Stimulated activated CD4-positive, alpha-beta T cell treated with anti-CD3 and anti-CD28 coated beads, TNF-alpha, amount 100 ng/mL, for 48 hours (primary cell): Measurements from ENCODE around the gene VAPB.
A peak's percentile ranks its signal among the peaks of the same experiment; 100 is the strongest.
"Not testable (repeated sequence)": the region's sequence is repeated elsewhere in the genome, so short reads cannot be mapped to it uniquely, and the experiment has no call there.

Source experiments
- DNase-seq, 3 donors: peaks; one replicate each; pipeline ENCODE4 v3.0.0-alpha.2; 2020; ENCODE audit warnings: low read depth in 3 of 3

Gene VAPB

DNA sequence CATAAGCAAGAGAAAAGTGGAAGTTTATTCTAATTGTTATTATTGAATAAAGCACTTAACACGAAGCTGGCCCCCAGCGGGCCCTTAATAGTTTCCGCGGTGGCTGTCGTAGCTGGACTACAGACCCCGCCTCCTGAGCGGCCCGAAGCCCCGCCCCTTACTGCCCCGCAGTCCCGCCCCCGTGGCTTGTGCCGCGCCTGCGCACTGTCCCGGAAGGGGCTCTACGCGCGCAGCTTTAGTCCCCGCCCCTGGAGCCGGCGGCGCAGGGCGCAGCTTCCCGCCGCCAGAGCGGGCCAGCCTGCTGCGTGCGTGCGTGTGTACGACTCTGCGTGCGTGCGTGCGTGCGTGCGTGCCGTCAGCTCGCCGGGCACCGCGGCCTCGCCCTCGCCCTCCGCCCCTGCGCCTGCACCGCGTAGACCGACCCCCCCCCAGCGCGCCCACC, at the start of gene VAPB:
Gene VAPB (plus strand): TSS at position 348 of the 442 bp plus-strand sequence. CDS start 231 bp downstream, outside the sequence.
- DNase-seq: peak; percentile 92 to 96 (median 95)

- no peak for DNase-seq
Measured at GRCh38 chr20:58339741-58340140, 49.3 kb upstream of the VAPB start.

GRCh38 chr20:58340151-58340550, 48.9 kb upstream of the VAPB start:
- no peak for DNase-seq

DNA sequence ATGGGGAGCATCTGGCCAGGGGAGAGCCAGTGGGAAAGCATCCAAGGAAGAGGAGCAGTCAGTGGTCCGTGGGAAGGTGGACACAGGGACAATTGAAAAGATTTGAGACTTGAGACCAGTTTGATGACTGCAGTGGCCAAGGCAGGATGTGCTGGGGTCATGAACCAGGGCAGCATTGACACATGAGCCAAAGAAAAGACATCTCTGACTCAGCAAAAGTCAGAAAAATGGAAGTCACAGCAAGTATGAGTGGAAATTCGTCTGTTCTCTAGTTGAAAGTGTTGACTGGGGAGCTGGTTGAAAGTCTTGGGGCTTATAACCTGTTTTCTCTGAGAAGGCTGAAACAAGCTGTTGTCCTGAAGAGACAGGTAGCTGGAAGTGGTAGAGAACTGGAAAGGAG, 48.2 kb upstream of the VAPB start:
- DNase-seq: no peak

- no peak for DNase-seq
Measured at GRCh38 chr20:58342104-58342945, 46.7 kb upstream of the VAPB start.

DNA sequence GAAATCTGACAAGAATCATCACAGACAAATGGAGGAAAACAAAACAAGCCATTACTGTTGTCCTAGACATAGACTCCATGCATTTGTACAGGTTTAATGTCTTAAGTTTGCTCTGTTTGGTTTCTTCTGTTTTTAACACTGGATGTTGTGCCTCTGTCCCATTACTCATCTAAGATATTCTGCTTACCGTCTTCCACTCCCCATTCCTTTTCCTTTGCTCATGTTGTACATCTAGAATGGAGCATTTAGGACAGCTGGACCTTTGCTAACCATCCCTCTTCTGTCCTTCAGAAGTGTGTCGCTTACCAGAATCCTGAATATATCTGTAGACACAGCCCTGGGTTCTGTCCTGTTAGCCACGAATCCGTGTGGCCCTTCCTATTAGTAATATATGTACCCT, 44.3 kb upstream of the VAPB start:
- no peak for DNase-seq

GRCh38 chr20:58349570-58349969, 39.5 kb upstream of the VAPB start:
- DNase-seq: no peak

- DNase-seq: peak in 2 of 3 donors; percentile 20 to 34
Measured at GRCh38 chr20:58352468-58352867, 36.6 kb upstream of the VAPB start.

- no peak for DNase-seq
Measured at GRCh38 chr20:58359441-58359840, 29.6 kb upstream of the VAPB start.

- no peak for DNase-seq
Measured at GRCh38 chr20:58360936-58361335, 28.1 kb upstream of the VAPB start.

DNA sequence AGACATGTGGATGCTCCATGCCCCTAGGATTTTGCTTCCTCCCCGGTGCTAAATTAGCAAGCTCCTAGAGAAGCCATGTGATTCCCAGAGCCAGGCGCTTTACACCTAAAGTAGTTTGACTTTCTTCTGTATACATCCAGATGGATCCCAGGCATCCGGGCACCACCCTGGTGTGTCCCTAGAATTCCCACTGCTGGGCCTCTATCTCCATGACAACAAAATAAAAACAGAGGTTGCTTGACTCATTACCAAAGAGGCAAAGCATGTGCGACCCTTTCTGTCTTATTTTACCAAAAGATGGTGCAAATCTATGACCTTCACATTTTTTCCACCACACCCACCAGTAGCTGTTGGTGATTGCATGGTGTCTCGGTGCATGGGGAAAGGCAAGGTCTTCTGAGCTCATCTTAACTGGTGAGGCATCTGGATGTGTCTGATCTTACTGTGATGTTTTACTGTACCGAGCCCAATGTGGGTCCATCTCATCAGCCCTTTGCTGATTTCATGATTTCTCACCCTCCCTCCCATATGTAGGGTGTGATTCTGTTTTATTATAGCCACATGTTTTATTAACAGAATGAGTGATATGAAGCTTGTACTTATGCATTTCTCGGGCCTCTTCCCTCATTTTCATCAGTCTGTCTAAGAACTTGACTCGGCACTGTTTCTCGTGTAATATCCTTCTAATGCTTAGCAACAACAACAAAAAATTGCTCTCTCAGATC, 27.4 kb upstream of the VAPB start:
- DNase-seq: no peak

DNA sequence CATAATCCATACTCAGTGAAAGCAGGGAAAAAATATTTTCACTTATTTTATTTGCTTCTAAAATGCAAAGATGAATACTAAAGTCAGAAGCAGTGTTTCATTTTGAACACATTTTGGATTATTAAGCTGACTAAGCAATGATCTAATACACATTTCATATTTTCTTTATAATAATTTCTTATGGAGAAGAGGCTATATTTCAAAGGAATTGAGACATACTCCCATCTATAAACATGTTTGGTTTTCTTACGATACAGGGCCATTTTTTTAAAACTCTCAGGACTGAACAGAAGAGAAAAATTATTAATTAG, 26.9 kb upstream of the VAPB start:
- DNase-seq: no peak

GRCh38 chr20:58362970-58363369, 26.1 kb upstream of the VAPB start:
- DNase-seq: no peak

DNA sequence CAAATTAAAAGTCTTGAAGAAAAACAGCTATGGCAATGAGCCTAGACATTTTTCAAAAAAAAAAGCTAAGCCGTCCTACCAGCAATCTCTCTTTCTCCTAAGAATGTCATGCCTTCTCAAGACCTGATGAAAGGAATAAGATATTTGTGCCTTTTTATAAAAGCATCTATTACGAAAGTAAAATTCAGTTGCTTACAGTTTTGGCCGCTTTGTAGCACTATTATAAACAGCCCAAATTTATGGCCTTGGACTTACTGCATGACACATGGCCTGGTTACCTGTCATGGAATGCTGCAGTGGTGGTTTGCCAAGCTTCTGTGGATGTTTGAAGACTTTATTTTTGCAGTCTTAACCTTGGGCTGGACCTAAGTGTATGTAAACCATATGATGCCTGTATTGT, 22.2 kb upstream of the VAPB start:
- DNase-seq: no peak

DNA sequence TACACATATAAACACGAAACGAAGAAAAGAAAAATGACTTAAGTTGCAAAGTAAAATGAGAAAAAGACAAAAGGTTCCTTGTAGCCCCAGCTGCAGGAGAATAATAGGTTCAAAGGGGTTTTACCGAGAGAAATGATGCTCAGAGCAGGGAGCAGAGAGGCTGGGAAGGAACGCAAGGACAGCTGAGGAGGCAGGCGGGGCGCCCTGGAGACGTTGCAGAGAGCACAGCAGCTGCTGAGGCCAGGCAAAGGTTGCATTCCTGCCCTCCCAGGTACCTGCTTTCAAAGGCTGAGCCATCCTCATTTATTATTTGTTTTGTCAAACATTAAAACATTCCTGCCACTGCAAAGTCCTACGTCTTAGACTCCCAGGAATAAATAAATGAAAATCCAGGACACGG, 16.2 kb upstream of the VAPB start:
- DNase-seq: no peak

DNA sequence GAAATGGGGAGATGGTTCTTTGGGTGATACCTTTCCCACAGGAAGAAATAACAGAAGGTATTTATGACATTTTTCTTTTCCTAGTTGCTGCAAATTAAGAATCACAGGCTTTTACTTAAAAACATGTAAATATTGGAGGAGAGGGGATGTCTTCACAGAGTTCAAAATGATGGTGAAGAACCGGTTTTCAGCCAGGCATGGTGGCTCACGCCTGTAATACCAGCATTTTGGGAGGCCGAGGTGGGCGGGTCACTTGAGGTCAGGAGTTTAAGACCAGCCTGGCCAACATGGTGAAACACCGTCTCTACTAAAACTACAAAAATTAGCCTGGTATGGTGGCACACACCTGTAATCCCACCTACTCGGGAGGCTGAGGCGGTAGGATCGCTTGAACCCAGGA, 15.7 kb upstream of the VAPB start:
- DNase-seq: not testable (repeated sequence)

- DNase-seq: no peak
Measured at GRCh38 chr20:58374027-58374850, 14.8 kb upstream of the VAPB start.

- no peak for DNase-seq
Measured at GRCh38 chr20:58374906-58375758, 13.9 kb upstream of the VAPB start.

GRCh38 chr20:58375759-58376352, 13.2 kb upstream of the VAPB start:
- DNase-seq: no peak

DNA sequence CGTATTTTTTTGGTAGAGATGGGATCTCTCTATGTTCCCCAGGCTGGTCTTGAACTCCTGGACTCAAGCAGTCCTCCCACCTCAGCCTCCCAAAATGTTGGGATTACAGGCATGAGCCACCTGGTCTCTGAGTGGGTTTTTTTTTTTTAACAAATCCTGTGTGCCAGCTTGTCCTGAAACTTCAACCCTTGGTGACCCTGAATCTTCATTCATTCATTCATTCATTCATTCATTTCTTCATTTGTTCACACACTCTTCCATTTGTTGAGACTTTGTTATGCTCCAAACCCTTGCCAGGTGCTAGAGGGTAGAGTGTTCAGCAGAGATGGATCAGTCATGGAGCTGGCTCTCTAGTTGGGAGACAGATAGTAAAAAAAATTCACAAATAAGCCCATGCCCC, 12.0 kb upstream of the VAPB start:
- no peak for DNase-seq
